ENCODE results near the gene C10orf90. TPM values are rescaled to one million over a fixed set of nuclear protein-coding genes. Genes with fewer than 3 reads are reported as not detected.
A peak's percentile ranks its signal among the peaks of the same experiment; 100 is the strongest.

Gene C10orf90
- total and polyA plus RNA-seq, 2 experiments from 2014 or later, result not detected

DNA sequence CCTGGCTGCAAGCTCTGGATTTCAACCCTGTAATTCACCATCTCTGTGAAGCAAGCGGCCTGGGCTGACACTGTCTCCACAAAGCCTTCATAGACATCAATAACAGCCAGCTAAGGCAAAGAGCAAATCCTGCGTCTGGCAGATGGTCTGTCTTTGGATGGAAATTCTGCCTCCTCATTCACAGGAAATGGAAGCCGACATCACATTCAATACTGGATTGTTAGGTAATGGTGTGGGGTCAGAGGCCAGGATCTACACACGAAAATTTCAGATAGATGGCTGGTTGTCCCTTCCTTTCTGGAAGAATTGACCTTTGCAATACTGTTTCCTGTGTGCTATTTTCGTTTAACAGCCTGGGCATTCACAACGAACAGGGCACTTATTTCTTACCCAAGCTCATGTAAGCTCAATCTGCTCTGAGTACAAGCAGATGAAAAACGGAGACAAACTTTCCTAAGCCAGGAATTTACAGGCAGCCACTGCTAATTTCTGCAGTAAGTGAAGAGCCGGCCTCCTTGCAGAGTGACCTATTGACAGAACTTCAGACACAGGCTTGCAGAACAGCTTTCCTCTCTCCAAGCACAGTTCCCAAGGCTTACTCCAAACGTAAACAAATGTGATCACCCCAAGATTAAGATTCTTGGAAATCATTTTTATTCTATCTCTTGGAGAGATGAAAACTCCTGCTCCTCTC lies 279.2 kb downstream of the C10orf90 start:
- Histone ChIP-seq H3K4me3 (no peak overlapping the region), H3K9me3 (ENCODE audit: low read depth) (no peaks in the 10 kb centered on the region), H3K27ac (no peak overlapping the region), H3K27me3 (peaks cover 23% of the 10 kb centered on the region), H3K4me1 (ENCODE audit: low read depth) (no peaks in the 10 kb centered on the region), H3K36me3 (no peaks in the 10 kb centered on the region)
- peak in 1 of 2 donors; percentile 68 for DNase-seq (ENCODE audit: low read depth in 1 of 2, low spot score in 1 of 2)
- TF ChIP-seq, protein P1, sequence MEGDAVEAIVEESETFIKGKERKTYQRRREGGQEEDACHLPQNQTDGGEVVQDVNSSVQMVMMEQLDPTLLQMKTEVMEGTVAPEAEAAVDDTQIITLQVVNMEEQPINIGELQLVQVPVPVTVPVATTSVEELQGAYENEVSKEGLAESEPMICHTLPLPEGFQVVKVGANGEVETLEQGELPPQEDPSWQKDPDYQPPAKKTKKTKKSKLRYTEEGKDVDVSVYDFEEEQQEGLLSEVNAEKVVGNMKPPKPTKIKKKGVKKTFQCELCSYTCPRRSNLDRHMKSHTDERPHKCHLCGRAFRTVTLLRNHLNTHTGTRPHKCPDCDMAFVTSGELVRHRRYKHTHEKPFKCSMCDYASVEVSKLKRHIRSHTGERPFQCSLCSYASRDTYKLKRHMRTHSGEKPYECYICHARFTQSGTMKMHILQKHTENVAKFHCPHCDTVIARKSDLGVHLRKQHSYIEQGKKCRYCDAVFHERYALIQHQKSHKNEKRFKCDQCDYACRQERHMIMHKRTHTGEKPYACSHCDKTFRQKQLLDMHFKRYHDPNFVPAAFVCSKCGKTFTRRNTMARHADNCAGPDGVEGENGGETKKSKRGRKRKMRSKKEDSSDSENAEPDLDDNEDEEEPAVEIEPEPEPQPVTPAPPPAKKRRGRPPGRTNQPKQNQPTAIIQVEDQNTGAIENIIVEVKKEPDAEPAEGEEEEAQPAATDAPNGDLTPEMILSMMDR (IDR thresholded peaks at IDR 0.05; ENCODE audit: low read depth, low read length), result no peak

DNA sequence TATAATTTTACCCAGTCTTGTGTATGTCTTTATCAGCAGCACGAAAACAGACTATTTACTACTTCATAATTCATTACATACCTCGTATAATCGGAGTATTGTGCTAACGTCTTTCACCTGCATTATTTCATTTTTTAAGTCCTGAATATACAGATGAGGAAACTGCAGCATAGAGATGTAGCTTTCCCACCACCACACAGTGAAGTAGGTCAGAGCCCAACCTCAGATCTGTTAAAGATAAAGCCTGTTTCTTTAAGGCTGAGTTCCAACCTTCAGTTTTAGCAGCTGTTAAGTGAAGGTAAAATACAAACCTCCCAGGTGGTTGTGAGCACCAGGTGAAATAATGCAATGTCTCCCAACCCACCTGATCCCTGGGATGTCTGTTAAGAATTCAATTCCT lies 280.2 kb downstream of the C10orf90 start:
- no peaks in the 10 kb centered on the region for H3K4me1 ChIP-seq (ENCODE audit: low read depth)
- TF ChIP-seq, protein P1 (IDR thresholded peaks at IDR 0.05; ENCODE audit: low read depth, low read length), result no peak
- no peaks in the 10 kb centered on the region for H3K36me3 ChIP-seq
- H3K27ac ChIP-seq, result no peak overlapping the region
- H3K9me3 ChIP-seq (ENCODE audit: low read depth), result no peaks in the 10 kb centered on the region
- peaks cover 23% of the 10 kb centered on the region for H3K27me3 ChIP-seq
- no peak for DNase-seq (ENCODE audit: low read depth in 1 of 2, low spot score in 1 of 2)
- H3K4me3 ChIP-seq, result no peak overlapping the region

DNA sequence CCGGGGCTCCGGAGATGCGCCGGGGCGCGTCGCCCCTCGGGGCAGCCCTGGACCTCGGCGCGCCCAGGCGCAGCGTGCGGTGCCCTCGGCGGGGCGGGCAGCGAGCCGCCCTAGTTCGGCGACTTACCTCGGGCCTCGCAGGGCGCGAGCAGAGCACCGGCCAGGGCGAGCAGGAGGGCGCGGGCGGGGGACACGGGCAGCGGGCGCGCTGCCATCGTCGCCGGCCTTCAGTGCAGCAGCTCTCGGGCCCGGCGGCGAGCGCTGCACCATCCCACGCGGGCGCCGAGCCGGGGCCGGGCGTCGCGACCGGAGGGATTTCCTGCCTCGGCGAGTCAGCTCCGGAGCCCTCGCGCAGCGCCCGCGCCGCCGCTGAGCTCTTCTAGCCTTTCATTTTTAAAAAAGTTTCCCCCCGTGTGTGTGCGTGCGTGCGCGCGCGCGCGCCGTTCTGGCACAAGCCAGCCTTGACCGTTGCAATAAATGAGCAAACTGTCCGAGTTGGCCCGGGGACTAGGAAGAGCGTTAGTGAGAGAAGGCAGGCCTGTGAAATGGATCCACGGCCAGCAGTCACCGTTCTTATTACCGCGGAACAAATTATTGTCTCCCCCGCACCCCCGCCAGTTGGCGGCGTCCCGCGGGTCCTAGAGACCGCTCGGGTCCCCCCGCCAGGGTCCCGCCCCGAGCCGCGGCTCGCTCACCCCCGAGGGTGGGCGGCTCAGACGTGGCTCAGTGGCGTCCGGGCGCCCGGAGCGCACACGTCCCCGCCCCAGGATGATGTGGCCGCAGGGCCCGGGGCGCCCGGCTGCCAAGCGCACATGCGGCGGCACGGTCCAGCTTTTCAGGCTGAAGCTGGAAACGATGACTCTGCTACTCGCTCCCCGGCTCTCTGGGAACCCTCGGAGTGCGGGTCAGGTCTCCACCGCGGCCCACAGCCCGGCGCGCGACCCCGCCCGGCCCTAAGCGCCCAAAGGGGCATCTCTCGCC lies 282.3 kb downstream of the C10orf90 start, which contains the start of gene ADAM12:
Gene ADAM12, minus strand, starts transcription at position 547 of the 981 bp plus-strand sequence. Its CDS starts 332 bp downstream, at position 215.
- peak within 1 kb of the TSS; percentile 65 for H3K4me3 ChIP-seq
- TF ChIP-seq, protein P1 (IDR thresholded peaks at IDR 0.05; ENCODE audit: low read depth, low read length), result no peak
- H3K36me3 ChIP-seq, result no peaks in the 10 kb centered on the region
- no peaks in the 10 kb centered on the region for H3K9me3 ChIP-seq (ENCODE audit: low read depth)
- peak; percentile 49 to 77 for DNase-seq (ENCODE audit: low read depth in 1 of 2, low spot score in 1 of 2)
- H3K27me3 ChIP-seq, result peaks cover 23% of the 10 kb centered on the region
- H3K4me1 ChIP-seq (ENCODE audit: low read depth), result no peaks in the 10 kb centered on the region
- H3K27ac ChIP-seq, result no peak within 1 kb of the TSS

DNA sequence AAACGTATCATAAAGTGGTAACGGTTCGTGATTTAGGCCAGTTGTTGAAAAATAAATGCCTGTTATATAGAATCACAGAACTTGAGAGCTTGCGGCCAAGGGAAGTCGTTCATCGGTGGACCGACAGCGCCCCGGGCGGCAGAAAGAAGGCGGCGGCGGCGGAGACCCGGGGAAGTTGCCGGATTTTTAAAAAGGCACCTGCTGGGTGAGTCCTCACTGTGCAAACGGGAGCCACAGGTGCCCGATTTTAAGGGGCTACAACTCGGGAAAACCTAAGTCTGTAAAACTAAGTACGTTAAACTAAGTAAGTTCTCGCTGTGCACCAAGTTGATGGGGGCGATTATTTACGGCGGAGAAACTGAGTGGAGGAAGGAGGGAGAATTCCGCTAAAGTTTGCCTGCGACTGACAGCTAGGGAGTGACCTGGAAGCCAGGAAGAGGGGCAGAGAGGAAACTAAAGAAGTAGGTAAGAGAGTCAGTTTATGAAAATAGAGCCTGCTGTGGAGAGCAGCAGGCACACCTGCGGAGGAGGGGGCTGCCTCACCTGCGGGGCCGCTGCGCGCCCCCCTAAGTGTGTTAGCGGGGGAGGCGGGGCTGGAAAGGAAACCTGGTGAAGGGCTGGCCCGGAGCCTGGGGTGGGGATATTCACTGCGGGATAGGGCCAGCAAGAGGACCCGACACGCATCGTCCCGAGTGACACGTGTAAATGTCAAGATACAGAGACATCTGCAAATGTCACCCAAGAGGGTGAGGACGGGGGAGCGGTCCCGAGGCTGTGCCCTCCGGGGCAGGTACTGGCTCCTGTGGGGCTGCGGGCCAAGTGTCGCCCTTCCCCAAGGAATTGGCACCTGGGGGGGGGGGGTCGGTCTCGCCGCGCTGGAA lies 283.2 kb downstream of the C10orf90 start:
- Histone ChIP-seq H3K36me3 (no peaks in the 10 kb centered on the region), H3K9me3 (ENCODE audit: low read depth) (no peaks in the 10 kb centered on the region), H3K4me1 (ENCODE audit: low read depth) (no peaks in the 10 kb centered on the region), H3K27ac (no peak overlapping the region), H3K4me3 (peak overlapping the region; percentile 65), H3K27me3 (peaks cover 23% of the 10 kb centered on the region)
- peak; percentile 75 to 76 for DNase-seq (ENCODE audit: low read depth in 1 of 2, low spot score in 1 of 2)
- TF ChIP-seq, protein P1 (IDR thresholded peaks at IDR 0.05; ENCODE audit: low read depth, low read length), result peak; percentile 89

Measured in cardiac muscle cell (in vitro differentiated cells and primary cell).